Gastrocnemius medialis (tissue), 4 donors: ENCODE data around the gene HOXA4.
A peak's percentile ranks its signal among the peaks of the same experiment; 100 is the strongest.

Experiments used
- POLR2A ChIP-seq, 2 donors: fragments of 450-650 bp; IDR thresholded peaks; one replicate each; pipeline ENCODE4 v1.6.1; 2017; ENCODE audit warnings: antibody characterized with exemption in 2 of 2, mild to moderate bottlenecking in 2 of 2, moderate library complexity in 2 of 2
- TF ChIP-seq, protein P1 (sequence below), 5 experiments: fragments of 450-650 bp in 3 of 5; fragments of 200-600 bp in 2 of 5; sonication (generic) in 2 of 5; IDR thresholded peaks in 4 of 5; conservative IDR thresholded peaks in 1 of 5; 1 replicate in 4 of 5; 2 replicates in 1 of 5; pipeline ENCODE4 v1.5.1; 2016 to 2019; ENCODE audit warnings: antibody characterized with exemption in 5 of 5, mild to moderate bottlenecking in 3 of 5, moderate library complexity in 3 of 5

DNA sequence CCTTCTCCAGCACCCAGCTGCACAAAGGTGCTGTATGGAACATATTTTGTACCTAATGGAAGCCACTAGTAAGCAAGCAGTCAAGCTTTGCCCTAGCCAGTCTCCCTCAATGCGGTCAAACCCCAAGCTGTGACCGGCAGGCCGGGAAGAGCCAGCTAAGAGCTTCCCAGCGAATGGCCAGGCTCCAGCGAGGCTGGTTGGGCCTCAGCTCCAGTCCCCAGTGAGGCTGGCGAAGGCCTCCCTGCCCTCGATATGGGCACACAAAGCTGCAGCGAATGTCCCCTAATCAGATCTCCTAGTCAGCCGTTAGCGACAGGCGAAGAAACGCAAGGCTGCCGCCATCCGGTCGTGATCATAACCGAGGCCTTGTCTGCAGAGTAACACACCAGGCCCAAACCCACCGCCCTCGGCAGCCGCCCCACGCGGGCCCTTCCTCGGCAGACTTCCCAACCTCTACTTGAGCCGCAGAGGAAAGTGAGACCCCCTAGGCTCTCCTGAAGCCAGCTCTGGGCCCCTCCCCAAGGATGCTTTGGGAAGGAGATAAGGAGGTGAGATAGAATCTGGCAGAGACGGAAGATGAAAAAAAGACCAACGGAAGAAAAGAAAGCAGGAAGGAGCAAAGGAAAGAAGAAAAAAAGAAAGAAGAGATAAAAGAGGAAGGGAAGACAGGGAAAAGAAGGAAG, 37.8 kb upstream of the HOXA4 start:
- TF ChIP-seq, protein P1, sequence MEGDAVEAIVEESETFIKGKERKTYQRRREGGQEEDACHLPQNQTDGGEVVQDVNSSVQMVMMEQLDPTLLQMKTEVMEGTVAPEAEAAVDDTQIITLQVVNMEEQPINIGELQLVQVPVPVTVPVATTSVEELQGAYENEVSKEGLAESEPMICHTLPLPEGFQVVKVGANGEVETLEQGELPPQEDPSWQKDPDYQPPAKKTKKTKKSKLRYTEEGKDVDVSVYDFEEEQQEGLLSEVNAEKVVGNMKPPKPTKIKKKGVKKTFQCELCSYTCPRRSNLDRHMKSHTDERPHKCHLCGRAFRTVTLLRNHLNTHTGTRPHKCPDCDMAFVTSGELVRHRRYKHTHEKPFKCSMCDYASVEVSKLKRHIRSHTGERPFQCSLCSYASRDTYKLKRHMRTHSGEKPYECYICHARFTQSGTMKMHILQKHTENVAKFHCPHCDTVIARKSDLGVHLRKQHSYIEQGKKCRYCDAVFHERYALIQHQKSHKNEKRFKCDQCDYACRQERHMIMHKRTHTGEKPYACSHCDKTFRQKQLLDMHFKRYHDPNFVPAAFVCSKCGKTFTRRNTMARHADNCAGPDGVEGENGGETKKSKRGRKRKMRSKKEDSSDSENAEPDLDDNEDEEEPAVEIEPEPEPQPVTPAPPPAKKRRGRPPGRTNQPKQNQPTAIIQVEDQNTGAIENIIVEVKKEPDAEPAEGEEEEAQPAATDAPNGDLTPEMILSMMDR (IDR thresholded peaks at IDR 0.05 in 4 of 5, conservative IDR thresholded peaks at IDR 0.05 in 1 of 5) = peak in 1 of 5 experiments; percentile 28
- TF ChIP-seq POLR2A (IDR thresholded peaks at IDR 0.05) = no peak
